Activated CD4-positive, alpha-beta T cell treated with anti-CD3 and anti-CD28 coated beads for 24 hours (primary cell): ENCODE measurements around the gene JPT1.
A peak's percentile ranks its signal among the peaks of the same experiment; 100 is the strongest.
"Not testable (repeated sequence)": the region's sequence is repeated elsewhere in the genome, so short reads cannot be mapped to it uniquely, and the experiment has no call there.

ENCODE experiments used
- DNase-seq, 2 donors: peaks; one replicate each; pipeline ENCODE4 v3.0.0-alpha.2; 2020; ENCODE audit warnings: low read depth in 2 of 2

Gene JPT1

GRCh38 chr17:75130059-75130631 is 24.2 kb downstream of the JPT1 start:
- DNase-seq: no peak

DNA sequence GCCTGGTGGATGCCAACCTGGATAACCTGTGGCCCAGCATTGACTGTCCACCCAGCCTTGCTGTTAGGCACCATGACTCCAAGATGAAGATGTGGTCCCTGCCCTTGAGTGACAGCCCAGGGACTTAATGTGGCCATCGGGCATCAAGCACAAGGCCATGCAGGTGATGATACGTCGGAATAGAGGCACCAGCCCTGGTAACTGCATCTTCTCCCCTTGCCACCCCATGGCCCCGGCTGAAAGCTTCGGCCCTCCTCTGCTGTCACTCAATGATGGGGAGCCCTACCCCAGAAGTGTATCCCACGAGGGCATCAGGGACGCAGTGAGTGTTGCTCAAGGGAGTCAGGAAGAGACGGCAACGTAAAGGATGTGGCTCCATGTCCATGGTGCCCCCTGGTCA is 24.7 kb downstream of the JPT1 start:
- DNase-seq: no peak

- no peak for DNase-seq
Observed at GRCh38 chr17:75128694-75129505, 25.4 kb downstream of the JPT1 start.

- not testable (repeated sequence) for DNase-seq
Observed at GRCh38 chr17:75127936-75128335, 26.4 kb downstream of the JPT1 start.

- no peak for DNase-seq
Observed at GRCh38 chr17:75126954-75127353, 27.4 kb downstream of the JPT1 start.

GRCh38 chr17:75125984-75126383 is 28.3 kb downstream of the JPT1 start:
- DNase-seq: no peak

GRCh38 chr17:75124819-75125162 is 29.5 kb downstream of the JPT1 start:
- DNase-seq: no peak

DNA sequence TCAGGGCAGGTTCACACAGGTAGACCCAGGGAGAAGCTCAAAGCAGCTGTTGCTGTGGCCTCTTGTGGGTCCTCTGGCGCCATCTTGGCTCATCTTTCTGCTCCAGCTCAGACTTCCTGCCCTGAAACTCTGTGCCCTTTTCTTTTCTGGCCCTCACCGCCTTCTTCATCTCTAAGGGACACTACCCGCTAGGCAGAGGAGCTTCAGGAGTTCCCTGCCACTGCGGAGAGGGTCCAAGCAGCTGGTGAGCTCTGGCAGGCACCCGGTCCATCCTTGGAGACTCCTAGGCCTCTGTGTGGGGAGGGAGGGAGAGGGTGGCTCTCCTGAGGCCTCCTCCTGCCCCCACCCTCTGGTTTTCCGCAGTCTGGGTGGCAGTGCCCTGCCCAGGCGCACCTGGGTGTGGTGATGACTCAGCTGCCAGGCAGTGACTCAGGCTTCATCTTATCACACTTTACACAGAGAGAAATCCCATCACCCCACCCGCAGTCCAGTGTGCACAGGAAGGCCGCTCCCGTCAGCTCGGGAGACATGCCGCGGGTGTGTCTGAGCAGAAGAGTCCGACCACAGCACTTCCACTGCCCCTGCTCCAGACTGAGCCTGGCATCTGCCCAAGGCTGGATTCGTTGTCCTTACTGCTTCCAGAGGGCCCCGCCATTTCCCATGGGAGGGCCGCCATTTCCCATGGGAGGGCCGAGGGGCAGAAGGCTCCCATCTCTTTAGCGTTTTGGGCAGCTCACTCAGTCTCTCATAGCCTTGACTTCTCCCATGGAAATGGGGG is 30.1 kb downstream of the JPT1 start:
- DNase-seq: peak; percentile 41 to 45

- DNase-seq: no peak
Observed at GRCh38 chr17:75118307-75118706, 36.0 kb downstream of the JPT1 start.

DNA sequence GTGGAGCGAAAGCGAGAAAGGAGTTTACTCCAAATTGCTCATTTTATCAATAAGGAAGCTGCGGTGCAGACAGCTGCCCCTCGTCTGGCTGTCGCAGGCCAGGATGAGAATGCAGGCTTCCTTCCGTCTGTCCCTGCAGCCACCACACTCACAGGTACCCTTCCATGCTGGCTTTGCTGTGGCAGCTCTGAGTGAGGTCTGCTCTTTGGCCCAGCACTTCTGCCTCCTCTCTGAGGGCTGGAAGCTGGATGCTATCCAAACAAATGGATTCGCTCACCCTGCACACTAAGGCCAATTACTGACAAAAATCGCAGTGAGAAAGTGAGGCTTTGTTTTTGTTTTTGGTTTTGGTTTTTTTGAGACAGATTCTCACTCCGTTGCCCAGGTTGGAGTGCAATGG is 37.6 kb downstream of the JPT1 start:
- DNase-seq: no peak

DNA sequence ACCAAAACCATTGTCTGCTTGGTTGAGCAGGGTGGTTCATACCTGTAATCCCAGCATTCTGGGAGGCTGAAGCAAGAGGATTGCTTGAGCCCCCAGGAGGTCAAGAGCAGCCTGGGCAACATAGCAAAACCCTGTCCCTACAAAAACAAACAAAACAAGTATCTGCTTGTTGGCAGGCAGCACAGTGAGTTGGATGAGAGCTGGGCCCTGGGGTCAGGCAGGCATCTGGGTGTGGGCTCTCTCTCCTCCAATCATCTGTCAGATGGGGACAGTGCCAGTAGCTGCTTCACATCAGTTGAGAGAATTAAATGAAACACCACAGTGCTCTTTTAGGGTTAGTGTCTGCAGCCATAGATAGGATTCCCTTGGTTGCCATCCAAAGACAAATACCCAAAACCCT is 38.8 kb downstream of the JPT1 start:
- no peak for DNase-seq

GRCh38 chr17:75114552-75115314 is 39.6 kb downstream of the JPT1 start:
- DNase-seq: no peak

DNA sequence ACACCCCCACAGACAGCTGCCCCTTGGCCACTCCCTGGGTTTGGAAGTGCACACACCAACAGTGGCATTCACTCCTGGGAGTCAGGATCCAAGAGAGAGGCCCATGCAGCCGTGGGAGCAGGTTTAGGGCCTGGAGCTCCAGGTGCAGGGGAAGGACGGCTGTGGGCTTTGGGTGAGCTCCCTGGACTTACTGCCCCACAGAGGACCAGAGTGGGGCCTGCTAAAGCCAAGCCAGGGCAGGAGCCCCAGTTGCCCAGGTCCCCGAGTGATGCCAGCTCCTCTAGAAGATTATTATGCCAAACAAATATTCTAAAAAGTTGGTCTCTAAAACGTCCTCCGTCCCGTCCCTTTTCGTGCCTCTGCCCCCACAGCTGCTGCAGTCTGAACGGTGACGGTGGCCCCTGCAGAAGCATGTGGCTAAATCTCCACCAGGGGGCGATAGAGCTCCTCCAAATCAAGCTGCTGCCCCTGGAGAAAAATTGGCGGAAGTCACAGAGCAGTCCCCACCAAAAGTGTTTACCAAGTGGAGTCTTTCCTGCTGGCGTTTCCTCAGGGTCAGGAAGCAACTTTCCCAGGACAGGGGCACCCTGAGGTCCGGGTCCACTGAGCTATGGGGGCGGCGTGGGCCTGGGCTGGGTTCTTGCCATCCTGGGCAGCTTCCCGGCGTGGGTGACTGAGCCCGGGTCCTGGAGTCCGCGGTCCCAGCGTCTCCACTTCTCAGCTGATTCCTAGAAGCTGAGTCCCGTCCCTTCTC is 40.3 kb downstream of the JPT1 start:
- peak; percentile 89 for DNase-seq

DNA sequence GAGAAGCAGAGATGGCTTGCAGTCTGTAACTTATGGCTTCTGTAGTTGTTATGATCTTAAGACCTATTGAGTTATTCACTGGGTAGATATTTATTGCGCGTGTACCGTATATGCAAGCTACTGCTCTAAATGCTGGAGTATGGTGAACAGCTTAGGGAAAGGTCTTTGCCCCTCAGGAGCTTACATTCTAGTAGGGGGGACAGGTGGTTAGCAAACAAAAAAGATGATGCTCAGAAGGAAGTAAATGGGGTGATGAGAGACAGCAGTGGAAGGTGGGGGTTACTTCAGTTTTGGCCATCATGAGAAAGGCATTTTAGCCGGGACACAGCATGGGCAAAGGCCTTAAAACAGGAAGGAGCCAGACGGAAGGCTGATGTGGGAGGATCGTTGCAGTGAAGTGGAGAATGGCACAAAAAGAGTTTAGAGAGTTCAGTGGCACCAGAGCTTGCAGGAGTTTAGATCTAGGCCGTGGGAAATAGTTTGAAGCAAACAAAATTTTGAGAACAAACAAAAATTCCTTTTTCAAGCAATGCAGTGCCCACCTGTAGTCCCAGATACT is 42.5 kb downstream of the JPT1 start:
- DNase-seq: no peak

GRCh38 chr17:75110234-75110937 is 43.9 kb downstream of the JPT1 start:
- no peak for DNase-seq

DNA sequence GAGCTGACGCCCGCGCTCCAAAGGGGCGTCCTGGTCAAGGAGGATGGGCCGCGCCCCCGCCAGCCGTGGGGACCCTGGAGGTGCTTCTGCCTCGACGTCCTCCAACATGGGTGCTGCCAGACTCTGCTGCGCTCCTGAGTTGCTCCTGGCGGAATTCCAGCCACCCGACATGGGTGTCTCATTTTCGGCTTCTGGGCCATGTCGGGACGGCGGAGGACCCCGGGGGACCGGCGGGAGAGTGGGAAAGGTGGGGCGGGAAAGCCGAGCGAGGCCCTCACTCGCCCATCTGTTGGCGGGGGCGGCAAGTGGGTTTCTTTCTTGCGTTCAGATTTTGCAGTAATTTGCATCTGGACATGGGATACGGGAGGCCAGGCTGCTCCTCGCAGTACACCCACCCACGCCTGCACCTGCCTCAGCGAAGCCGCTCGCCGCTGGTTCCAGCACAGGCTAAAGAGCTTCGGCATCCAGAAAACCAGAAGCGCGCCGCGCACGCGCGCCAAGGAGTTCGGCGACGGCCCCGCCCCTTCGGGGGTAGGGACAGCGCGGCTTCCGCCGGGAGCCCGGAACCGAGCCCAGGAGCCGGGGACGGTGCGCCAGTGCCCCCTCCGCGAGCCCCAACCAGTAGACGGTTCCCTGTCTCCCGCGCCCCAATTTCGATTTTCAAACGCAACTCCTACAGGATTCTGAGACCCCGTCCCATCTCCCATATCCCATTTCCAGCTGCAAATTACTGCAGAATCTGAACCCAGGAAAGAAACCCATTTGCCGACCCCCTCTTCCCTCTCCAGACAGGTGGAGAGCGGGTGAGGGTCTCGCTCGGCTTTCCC is 44.7 kb downstream of the JPT1 start, which contains the start of gene ARMC7:
Gene ARMC7 (plus strand): TSS at position 563 of the 827 bp plus-strand sequence. CDS start 320 bp downstream, outside the sequence.
- peak; percentile 90 to 95 for DNase-seq

DNA sequence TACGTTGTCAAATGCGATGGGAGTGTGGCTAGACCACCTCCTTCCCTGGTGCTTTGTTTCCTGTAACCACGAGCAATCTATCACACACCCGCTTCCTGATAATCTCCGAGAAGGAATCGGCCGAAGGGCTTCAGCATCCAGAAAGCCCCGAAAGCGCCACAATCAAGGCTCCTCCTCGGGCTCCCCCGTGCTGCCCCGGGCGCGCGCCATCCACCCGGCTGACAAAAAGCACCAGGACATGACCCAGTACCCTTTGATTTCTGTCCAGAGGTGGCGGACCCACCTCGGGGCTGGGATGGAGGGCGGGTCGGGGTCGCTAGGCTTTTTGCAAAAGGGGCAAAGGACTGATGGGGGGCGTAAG is 45.3 kb downstream of the JPT1 start:
- DNase-seq: no peak

DNA sequence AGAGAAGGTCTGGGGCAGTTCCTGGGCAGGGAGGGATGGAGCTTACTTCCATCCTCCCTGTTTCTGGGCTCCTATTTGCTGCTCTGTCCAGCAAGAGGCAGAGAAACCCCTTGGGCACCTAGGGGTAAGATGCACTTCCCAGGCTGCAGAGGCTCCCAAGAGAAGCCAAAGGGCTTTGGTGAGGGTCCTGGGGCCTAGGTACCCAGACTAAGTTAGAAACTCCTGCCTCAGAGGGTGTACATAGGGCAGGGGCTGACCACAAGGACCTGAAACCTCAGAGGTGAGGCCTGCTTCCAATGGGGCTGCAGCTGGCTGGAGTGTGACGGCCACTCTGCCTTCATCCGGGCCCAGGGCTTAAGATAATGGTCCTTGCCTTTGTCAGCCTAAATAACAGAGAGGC is 46.1 kb downstream of the JPT1 start:
- DNase-seq: no peak
